Central memory CD4-positive, alpha-beta T cell (primary cell): ENCODE data around the gene ZNF883.

Experiments
- DNase-seq: peaks from one replicate; pipeline ENCODE4 v3.0.0; 2022

Gene ZNF883

GRCh38 chr9:112917987-112918362 is 94.0 kb downstream of the ZNF883 start:
- no peak for DNase-seq

GRCh38 chr9:112917047-112917986 is 94.7 kb downstream of the ZNF883 start:
- no peak for DNase-seq

GRCh38 chr9:112914524-112914923 is 97.5 kb downstream of the ZNF883 start:
- no peak for DNase-seq

GRCh38 chr9:112913326-112913725 is 98.7 kb downstream of the ZNF883 start:
- DNase-seq: no peak

- DNase-seq: no peak
Measured at GRCh38 chr9:112912636-112913035, 99.4 kb downstream of the ZNF883 start.

GRCh38 chr9:112911736-112912135 is 100.3 kb downstream of the ZNF883 start:
- no peak for DNase-seq
